Glomerular visceral epithelial cell (primary cell): ENCODE data around the gene PVALB.

ENCODE experiments used
- DNase-seq: peaks from one replicate; pipeline ENCODE4 v3.0.0-alpha.2; 2016; ENCODE audit errors: extremely low spot score

Gene PVALB

GRCh38 chr22:36773935-36774334, 42.9 kb downstream of the PVALB start:
- DNase-seq, result no peak

GRCh38 chr22:36772451-36772850, 44.4 kb downstream of the PVALB start:
- no peak for DNase-seq

GRCh38 chr22:36771356-36772063, 45.3 kb downstream of the PVALB start:
- no peak for DNase-seq

GRCh38 chr22:36770513-36771231, 46.2 kb downstream of the PVALB start:
- no peak for DNase-seq

- no peak for DNase-seq
These were observed 47.0 kb downstream of the PVALB start for GRCh38 chr22:36769541-36770512.

- DNase-seq, result no peak
These were observed 48.2 kb downstream of the PVALB start for GRCh38 chr22:36768616-36769015.

GRCh38 chr22:36768141-36768540, 48.7 kb downstream of the PVALB start:
- DNase-seq, result no peak

GRCh38 chr22:36767035-36767775, 49.6 kb downstream of the PVALB start:
- DNase-seq, result no peak

- DNase-seq, result no peak
These were observed 50.8 kb downstream of the PVALB start for GRCh38 chr22:36765943-36766450.

GRCh38 chr22:36765131-36765942, 51.5 kb downstream of the PVALB start:
- DNase-seq, result no peak

- DNase-seq, result no peak
These were observed 52.2 kb downstream of the PVALB start for GRCh38 chr22:36764641-36765040.

GRCh38 chr22:36764060-36764459, 52.8 kb downstream of the PVALB start:
- DNase-seq, result no peak

- no peak for DNase-seq
These were observed 53.3 kb downstream of the PVALB start for GRCh38 chr22:36763576-36763975.

- no peak for DNase-seq
These were observed 54.1 kb downstream of the PVALB start for GRCh38 chr22:36762687-36763260.

GRCh38 chr22:36761553-36762240, 55.1 kb downstream of the PVALB start:
- no peak for DNase-seq

- DNase-seq, result no peak
These were observed 56.0 kb downstream of the PVALB start for GRCh38 chr22:36760786-36761185.

GRCh38 chr22:36759481-36760159, 57.2 kb downstream of the PVALB start:
- no peak for DNase-seq

- DNase-seq, result no peak
These were observed 58.0 kb downstream of the PVALB start for GRCh38 chr22:36758792-36759271.
